Fibroblast of the aortic adventitia (primary cell): ENCODE results near the gene DDX1. TPM values are rescaled to one million over a fixed set of nuclear protein-coding genes. Genes with fewer than 3 reads are reported as not detected.

Experiments used
- DNase-seq: peaks from one replicate; pipeline ENCODE4 v3.0.0-alpha.2; 2010; ENCODE audit warnings: low read depth
- H3K4me3 ChIP-seq: 2 replicates; pipeline ENCODE4 v1.5.1; 2011; ENCODE audit warnings: low read depth, mild to moderate bottlenecking, control low read depth, low read length, moderate library complexity
- total RNA-seq: library from RNA; depleted of rRNA; stranded (reverse); fragments of >200 nt; gene quantifications from 2 replicates; pipeline ENCODE4 v1.2.3, GENCODE V29; 2012; ENCODE audit warnings: low replicate concordance
- TF ChIP-seq, protein P1 (sequence below): IDR thresholded peaks from 2 replicates; pipeline ENCODE4 v1.5.1; 2011; ENCODE audit warnings: mild to moderate bottlenecking, low read length, control low read depth, inconsistent platforms; ENCODE audit not compliant: insufficient read depth

Gene DDX1
- total RNA-seq, 1 donor = 110 TPM

DNA sequence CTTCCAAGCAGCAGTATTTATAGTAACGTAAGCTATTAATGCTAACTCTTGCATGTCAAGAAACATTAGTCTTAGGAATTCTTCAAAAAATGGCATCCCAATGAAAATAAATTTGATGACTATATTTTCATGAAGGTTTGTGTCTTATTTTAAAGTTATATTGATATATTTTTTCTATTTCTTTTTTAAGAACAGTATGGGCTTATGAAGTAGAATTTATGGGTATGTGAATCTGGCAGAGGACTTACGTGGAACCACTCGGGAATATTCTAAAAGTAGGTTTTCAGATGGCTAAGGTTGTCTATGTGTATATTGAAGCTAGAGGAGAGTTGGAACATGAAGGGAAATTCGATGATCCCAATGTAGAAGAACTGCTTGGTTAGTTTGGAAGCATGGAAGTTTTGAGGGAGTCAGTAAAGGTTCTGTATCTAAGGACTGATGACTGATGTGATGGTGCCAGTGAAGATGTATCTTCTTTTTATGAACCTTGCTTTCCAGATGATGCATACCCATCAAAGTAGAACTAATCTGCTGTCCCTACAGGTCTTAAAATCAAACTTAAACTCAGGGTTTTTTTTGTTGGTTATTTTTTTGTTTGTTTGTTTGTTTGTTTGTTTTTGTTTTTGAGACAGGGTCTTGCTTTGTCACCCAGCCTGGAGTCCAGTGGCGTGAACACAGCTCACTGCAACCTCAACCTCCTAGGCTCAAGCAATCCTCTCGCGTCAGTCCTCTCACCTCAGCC is 39.5 kb downstream of the DDX1 start:
- no peak overlapping the region for H3K4me3 ChIP-seq
- no peak for DNase-seq
- TF ChIP-seq, protein P1, sequence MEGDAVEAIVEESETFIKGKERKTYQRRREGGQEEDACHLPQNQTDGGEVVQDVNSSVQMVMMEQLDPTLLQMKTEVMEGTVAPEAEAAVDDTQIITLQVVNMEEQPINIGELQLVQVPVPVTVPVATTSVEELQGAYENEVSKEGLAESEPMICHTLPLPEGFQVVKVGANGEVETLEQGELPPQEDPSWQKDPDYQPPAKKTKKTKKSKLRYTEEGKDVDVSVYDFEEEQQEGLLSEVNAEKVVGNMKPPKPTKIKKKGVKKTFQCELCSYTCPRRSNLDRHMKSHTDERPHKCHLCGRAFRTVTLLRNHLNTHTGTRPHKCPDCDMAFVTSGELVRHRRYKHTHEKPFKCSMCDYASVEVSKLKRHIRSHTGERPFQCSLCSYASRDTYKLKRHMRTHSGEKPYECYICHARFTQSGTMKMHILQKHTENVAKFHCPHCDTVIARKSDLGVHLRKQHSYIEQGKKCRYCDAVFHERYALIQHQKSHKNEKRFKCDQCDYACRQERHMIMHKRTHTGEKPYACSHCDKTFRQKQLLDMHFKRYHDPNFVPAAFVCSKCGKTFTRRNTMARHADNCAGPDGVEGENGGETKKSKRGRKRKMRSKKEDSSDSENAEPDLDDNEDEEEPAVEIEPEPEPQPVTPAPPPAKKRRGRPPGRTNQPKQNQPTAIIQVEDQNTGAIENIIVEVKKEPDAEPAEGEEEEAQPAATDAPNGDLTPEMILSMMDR = no peak

DNA sequence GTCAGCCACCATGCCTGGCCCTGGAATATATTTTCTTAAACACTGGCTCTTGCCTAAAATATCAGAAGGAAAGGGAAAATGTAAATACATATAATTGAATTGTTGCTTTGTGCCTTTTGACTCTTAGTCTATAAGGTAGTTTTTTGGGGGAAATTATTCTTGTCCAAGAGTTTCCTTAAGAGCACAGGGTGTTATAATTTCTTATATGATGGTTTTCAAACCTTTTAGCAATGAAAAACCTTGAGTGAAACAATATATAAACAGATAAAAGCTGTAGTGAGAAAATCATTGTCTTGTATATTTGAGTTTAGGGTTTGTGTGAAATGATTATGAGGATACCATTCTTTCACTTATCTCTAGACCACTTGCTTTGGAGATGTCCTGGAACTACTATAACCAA is 40.2 kb downstream of the DDX1 start:
- no peak overlapping the region for H3K4me3 ChIP-seq
- TF ChIP-seq, protein P1 = no peak
- DNase-seq = no peak

DNA sequence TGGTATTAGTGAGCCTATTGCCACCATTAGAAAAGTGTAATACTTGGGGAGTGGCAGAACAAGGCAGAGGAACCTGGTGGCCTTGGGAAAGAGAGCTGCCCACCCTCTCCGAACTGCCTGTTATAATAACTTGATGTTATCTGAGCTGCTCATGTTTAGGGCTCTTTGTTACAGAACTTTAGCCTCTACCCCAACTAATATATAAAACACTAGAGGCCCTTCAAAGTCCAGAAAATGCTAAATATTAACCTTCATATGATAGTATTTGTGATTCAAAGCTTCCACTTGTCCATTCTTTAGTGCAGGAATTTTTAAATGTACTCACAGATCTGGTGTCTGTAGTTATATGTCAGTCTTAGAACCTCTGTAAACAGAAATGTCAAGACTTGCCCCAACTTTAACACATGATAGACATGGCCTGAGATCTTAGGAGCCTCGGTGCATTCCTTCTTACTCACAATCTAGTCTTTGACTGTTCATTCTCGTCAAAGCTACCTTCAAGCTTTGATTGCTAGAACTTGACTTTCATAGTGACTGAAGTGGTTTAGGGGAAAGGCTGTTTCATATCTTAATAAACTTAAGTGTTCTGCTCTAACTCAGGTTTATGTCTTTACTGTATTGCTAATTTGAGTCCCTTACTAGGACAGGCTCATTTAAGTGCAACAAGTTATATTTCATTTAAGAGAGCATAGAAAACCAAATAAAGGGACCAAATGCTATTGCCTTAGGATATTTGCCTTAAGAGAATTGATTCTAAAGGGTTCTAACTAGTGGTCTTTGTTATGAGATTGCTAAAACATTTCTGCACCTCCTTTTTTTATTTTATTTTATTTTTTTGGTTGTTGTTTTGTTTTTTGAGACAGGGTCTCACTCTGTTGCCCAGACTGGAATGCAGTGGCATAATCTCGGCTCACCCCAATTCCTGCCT is 41.6 kb downstream of the DDX1 start:
- TF ChIP-seq, protein P1 = no peak
- H3K4me3 ChIP-seq = no peak overlapping the region
- DNase-seq = no peak

DNA sequence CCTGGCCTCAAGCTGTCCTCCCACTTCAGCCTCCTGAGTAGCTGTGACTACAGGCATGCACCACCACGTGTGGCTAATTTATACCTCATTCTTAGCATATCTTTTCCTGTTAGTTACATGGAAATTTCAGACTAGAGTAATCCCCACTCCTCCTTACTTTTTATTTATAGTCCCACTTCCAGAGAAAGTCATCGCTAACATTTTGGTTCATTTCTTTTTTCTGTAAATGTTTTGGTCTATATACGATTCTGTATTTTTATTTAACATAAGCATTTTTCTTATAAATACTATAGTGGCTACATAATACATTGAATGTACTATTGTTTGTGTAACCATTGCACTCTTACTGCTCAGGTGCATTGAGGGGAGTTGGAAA is 42.3 kb downstream of the DDX1 start:
- H3K4me3 ChIP-seq = no peak overlapping the region
- no peak for DNase-seq
- TF ChIP-seq, protein P1 = no peak

DNA sequence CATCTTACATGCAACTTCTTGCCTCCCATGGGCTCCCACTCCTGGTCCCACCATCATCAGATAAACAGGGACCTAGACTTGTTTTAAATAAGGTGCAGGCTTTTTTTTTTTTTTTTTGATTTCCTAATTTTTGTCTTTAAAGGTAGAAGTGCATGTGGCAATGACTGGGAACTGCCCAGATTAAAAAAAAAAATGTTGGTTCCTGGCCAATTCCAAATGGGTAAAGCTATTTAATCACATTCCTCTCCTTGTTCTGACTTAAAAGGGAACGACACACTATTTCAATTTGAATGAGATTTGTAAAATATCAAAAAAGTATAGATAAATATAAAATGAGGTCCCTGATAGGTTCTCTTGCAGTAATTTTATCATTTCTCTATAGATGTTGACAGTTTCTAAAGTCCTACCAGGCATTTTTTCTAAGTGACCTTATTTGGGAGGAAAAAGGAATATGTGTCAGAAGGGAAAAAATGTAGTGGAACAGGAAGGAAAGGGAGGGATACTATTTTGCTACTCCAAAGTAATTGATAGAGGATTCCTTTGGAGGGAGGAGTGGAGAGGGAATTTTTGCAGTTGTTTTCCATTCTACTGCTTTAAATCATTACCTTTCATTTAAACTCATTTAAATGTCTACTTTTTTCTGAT is 43.3 kb downstream of the DDX1 start:
- DNase-seq = peak; percentile 53
- H3K4me3 ChIP-seq = no peak overlapping the region
- TF ChIP-seq, protein P1 = no peak

DNA sequence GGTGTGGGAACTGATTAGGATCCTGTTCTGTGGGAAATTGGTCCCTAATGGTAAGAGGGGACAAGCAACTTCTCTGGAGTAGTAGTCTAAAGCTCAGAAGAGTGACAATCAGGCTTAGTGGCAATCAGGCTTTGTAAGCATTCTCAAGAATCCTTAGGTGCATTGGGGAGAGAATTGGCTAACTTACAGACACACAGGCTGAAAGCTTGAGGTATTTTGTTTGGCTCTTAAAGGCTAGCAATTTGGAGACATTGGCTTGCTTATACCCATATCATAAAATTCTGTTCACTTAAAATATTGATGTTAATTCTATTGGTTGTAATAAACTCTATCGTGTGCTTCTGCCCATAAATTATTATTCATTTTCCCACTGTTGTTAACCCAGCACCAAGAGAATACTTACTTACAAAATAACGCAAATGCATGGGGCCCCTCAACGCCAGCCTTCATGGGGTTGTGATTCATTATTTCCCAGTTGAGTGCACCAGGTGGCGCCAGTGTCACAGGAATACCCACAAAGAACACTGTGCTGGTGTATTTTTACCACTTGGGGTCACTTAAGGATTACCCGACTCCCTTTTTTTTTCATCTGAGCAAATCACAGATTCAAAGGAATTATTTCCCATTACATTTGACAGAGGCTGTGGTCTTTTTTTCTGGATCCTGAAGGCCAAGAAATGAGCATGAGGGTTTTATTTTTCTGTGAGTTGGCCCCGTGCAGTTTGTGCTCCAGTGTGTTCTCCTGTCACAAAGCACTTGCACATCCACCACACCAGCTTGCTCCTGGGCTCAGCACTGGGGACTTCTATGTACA is 45.5 kb downstream of the DDX1 start:
- TF ChIP-seq, protein P1 = peak; percentile 83
- peak; percentile 77 for DNase-seq
- H3K4me3 ChIP-seq = no peak overlapping the region
